ENCODE measurements around the gene PTPRN2.

PTPRN2 gene

DNA sequence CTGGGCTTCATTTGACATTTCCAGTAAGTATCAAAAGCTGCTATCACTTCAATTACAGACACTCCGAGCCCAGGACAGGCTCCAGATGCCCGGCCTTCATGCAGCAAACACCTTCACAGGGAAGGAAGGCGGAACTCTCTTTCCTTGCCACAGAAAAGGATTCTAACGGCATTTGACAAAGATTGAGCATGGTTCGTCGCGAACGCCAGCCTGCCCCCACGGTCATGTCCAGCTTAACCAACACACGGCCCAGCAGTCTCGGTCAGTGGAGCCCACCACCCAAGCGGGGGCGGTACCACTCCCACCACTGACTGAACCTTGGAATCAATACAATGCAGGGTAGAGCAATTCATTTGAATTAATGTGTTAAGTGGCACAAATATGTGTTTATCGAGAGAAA is 643.6 kb downstream of the PTPRN2 start:
- DNase-seq (ENCODE audit: low spot score) = no peak
- no peak overlapping the region for H3K18ac ChIP-seq (ENCODE audit: low read length)
- H3K23ac ChIP-seq (ENCODE audit: low read depth, low read length, poor library complexity) = peak overlapping the region; percentile 89
- H3K9ac ChIP-seq (ENCODE audit: low read depth, low read length, poor library complexity) = peak overlapping the region; percentile 13
- peaks cover 0 to 2% of the 10 kb centered on the region in 2 donors for H3K4me1 ChIP-seq (ENCODE audit: control insufficient read depth in 2 of 2, insufficient read depth in 1 of 2, low read depth in 1 of 2, low read length in 2 of 2)
- H3K14ac ChIP-seq (ENCODE audit: low read length) = no peak overlapping the region
- no peak overlapping the region for H2BK5ac ChIP-seq (ENCODE audit: low read length)
- H3K4me3 ChIP-seq (ENCODE audit: low read length in 2 of 2) = no peak overlapping the region
- WGBS, 2 donors (ENCODE audit: extremely low coverage in 2 of 2, insufficient read length in 2 of 2, insufficient replicate concordance in 1 of 2) = no CpG with 5 or more reads among the region's 14 CpGs
- no peak overlapping the region for H2BK120ac ChIP-seq (ENCODE audit: low read depth, low read length)
- peaks cover 4% of the 10 kb centered on the region for H3K79me1 ChIP-seq (ENCODE audit: low read depth, low read length)
- no peak overlapping the region for H2AFZ ChIP-seq (ENCODE audit: low read length)
- no peaks in the 10 kb centered on the region for H3K27me3 ChIP-seq (ENCODE audit: control insufficient read depth in 3 of 3, insufficient read depth in 3 of 3, low read depth in 1 of 3, low read length in 3 of 3)
- no peak overlapping the region for H3K27ac ChIP-seq (replicated peaks; ENCODE audit: low read length)
- H3K36me3 ChIP-seq (replicated peaks in 1 of 2; ENCODE audit: control insufficient read depth in 2 of 2, insufficient read depth in 2 of 2, low read length in 2 of 2) = no peaks in the 10 kb centered on the region
- H2BK15ac ChIP-seq (ENCODE audit: low read length) = no peak overlapping the region
- H3K4ac ChIP-seq (ENCODE audit: low read length) = no peak overlapping the region
- H3K4me2 ChIP-seq (ENCODE audit: insufficient read depth, low read length, poor library complexity, severe bottlenecking) = no peak overlapping the region
- H4K91ac ChIP-seq (ENCODE audit: low read depth, low read length, poor library complexity) = no peak overlapping the region
- no peak overlapping the region for H2BK12ac ChIP-seq (ENCODE audit: low read length)
- no peak overlapping the region for H2AK5ac ChIP-seq (ENCODE audit: low read depth, low read length)
- peaks cover 7 to 8% of the 10 kb centered on the region in 2 donors for H3K9me3 ChIP-seq (replicated peaks in 1 of 2; ENCODE audit: control insufficient read depth in 2 of 2, insufficient read depth in 1 of 2, low read depth in 1 of 2, low read length in 2 of 2)
- no peak overlapping the region for H4K8ac ChIP-seq (ENCODE audit: low read depth, low read length)

DNA sequence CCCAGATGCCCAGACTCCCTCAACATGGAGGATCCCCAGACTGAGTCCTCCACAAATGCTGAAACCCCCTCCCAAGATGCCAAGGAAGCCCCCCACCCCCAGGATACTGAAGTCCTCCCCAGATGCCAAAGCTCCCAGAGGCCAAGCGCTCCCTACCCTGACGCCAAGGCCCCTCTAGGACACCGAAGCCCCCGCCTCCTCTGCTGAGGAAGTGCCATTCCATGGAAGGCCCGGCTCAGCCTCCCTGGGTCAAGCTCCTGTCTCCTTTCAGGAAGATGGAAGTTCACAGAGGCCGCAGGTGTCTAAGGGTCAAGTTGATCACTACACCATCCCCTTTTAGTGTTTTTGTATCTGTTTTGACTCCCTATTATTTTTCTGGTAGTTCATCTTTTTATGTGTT is 644.1 kb downstream of the PTPRN2 start:
- peak overlapping the region; percentile 1 for H3K18ac ChIP-seq (ENCODE audit: low read length)
- H3K27ac ChIP-seq (replicated peaks; ENCODE audit: low read length) = no peak overlapping the region
- no peak overlapping the region for H2BK120ac ChIP-seq (ENCODE audit: low read depth, low read length)
- no CpG with 5 or more reads among the region's 6 CpGs for WGBS, 2 donors (ENCODE audit: extremely low coverage in 2 of 2, insufficient read length in 2 of 2, insufficient replicate concordance in 1 of 2)
- no peak overlapping the region for H4K91ac ChIP-seq (ENCODE audit: low read depth, low read length, poor library complexity)
- H3K4me1 ChIP-seq (ENCODE audit: control insufficient read depth in 2 of 2, insufficient read depth in 1 of 2, low read depth in 1 of 2, low read length in 2 of 2) = peaks cover 0 to 2% of the 10 kb centered on the region in 2 donors
- H2AFZ ChIP-seq (ENCODE audit: low read length) = peak overlapping the region; percentile 34
- DNase-seq (ENCODE audit: low spot score) = no peak
- H3K4ac ChIP-seq (ENCODE audit: low read length) = no peak overlapping the region
- H2BK12ac ChIP-seq (ENCODE audit: low read length) = no peak overlapping the region
- H2AK5ac ChIP-seq (ENCODE audit: low read depth, low read length) = no peak overlapping the region
- peaks cover 4% of the 10 kb centered on the region for H3K79me1 ChIP-seq (ENCODE audit: low read depth, low read length)
- H3K14ac ChIP-seq (ENCODE audit: low read length) = no peak overlapping the region
- H3K4me3 ChIP-seq (ENCODE audit: low read length in 2 of 2) = no peak overlapping the region
- no peaks in the 10 kb centered on the region for H3K27me3 ChIP-seq (ENCODE audit: control insufficient read depth in 3 of 3, insufficient read depth in 3 of 3, low read depth in 1 of 3, low read length in 3 of 3)
- no peak overlapping the region for H2BK15ac ChIP-seq (ENCODE audit: low read length)
- no peaks in the 10 kb centered on the region for H3K36me3 ChIP-seq (replicated peaks in 1 of 2; ENCODE audit: control insufficient read depth in 2 of 2, insufficient read depth in 2 of 2, low read length in 2 of 2)
- no peak overlapping the region for H3K4me2 ChIP-seq (ENCODE audit: insufficient read depth, low read length, poor library complexity, severe bottlenecking)
- H3K9ac ChIP-seq (ENCODE audit: low read depth, low read length, poor library complexity) = no peak overlapping the region
- H3K23ac ChIP-seq (ENCODE audit: low read depth, low read length, poor library complexity) = no peak overlapping the region
- H4K8ac ChIP-seq (ENCODE audit: low read depth, low read length) = no peak overlapping the region
- no peak overlapping the region for H2BK5ac ChIP-seq (ENCODE audit: low read length)
- peaks cover 7 to 8% of the 10 kb centered on the region in 2 donors for H3K9me3 ChIP-seq (replicated peaks in 1 of 2; ENCODE audit: control insufficient read depth in 2 of 2, insufficient read depth in 1 of 2, low read depth in 1 of 2, low read length in 2 of 2)

GRCh38 chr7:157941210-157941609 is 646.4 kb downstream of the PTPRN2 start:
- Histone ChIP-seq H2BK15ac (ENCODE audit: low read length) (no peak overlapping the region), H3K4ac (ENCODE audit: low read length) (no peak overlapping the region)
- WGBS, 2 donors (ENCODE audit: extremely low coverage in 2 of 2, insufficient read length in 2 of 2, insufficient replicate concordance in 1 of 2) = no CpG with 5 or more reads among the region's 4 CpGs

DNA sequence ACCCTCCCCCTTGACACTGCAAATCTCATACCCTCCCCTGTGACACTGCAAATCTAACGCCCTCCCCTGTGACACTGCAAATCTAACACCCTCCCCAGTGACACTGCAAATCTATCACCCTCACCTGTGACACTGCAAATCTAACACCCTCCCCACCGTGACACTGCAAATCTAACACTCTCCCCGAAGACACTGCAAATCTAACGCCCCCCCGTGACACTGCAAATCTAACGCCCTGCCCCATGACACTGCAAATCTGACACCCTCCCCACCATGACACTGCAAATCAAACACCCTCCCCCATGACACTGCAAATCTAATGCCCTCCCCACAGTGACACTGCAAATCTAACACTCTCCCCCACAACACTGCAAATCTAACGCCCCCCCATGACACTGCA is 647.1 kb downstream of the PTPRN2 start:
- Histone ChIP-seq H3K27me3 (ENCODE audit: control insufficient read depth in 3 of 3, insufficient read depth in 3 of 3, low read depth in 1 of 3, low read length in 3 of 3) (no peaks in the 10 kb centered on the region), H3K27ac (replicated peaks; ENCODE audit: low read length) (no peak overlapping the region), H3K4me1 (ENCODE audit: control insufficient read depth in 2 of 2, insufficient read depth in 1 of 2, low read depth in 1 of 2, low read length in 2 of 2) (peaks cover 0 to 2% of the 10 kb centered on the region in 2 donors), H3K18ac (ENCODE audit: low read length) (no peak overlapping the region), H3K4me2 (ENCODE audit: insufficient read depth, low read length, poor library complexity, severe bottlenecking) (no peak overlapping the region), H3K36me3 (replicated peaks in 1 of 2; ENCODE audit: control insufficient read depth in 2 of 2, insufficient read depth in 2 of 2, low read length in 2 of 2) (no peaks in the 10 kb centered on the region), H3K9ac (ENCODE audit: low read depth, low read length, poor library complexity) (no peak overlapping the region), H2AK5ac (ENCODE audit: low read depth, low read length) (no peak overlapping the region), H4K91ac (ENCODE audit: low read depth, low read length, poor library complexity) (no peak overlapping the region), H2AFZ (ENCODE audit: low read length) (no peak overlapping the region), H3K9me3 (replicated peaks in 1 of 2; ENCODE audit: control insufficient read depth in 2 of 2, insufficient read depth in 1 of 2, low read depth in 1 of 2, low read length in 2 of 2) (peaks cover 0 to 2% of the 10 kb centered on the region in 2 donors), H3K23ac (ENCODE audit: low read depth, low read length, poor library complexity) (no peak overlapping the region), H3K4me3 (ENCODE audit: low read length in 2 of 2) (no peak overlapping the region), H3K79me1 (ENCODE audit: low read depth, low read length) (peaks cover 2% of the 10 kb centered on the region), H3K4ac (ENCODE audit: low read length) (no peak overlapping the region), H2BK15ac (ENCODE audit: low read length) (no peak overlapping the region), H3K14ac (ENCODE audit: low read length) (no peak overlapping the region), H2BK12ac (ENCODE audit: low read length) (no peak overlapping the region), H2BK5ac (ENCODE audit: low read length) (no peak overlapping the region), H4K8ac (ENCODE audit: low read depth, low read length) (no peak overlapping the region), H2BK120ac (ENCODE audit: low read depth, low read length) (no peak overlapping the region)
- DNase-seq (ENCODE audit: low spot score) = no peak
- WGBS, 2 donors (ENCODE audit: extremely low coverage in 2 of 2, insufficient read length in 2 of 2, insufficient replicate concordance in 1 of 2) = no CpG with 5 or more reads among the region's 7 CpGs

More at GRCh38 chr7:157941210-157941609, 646.4 kb downstream of the PTPRN2 start:
- Histone ChIP-seq H2BK120ac (ENCODE audit: low read depth, low read length) (no peak overlapping the region), H2BK5ac (ENCODE audit: low read length) (no peak overlapping the region), H3K36me3 (replicated peaks in 1 of 2; ENCODE audit: control insufficient read depth in 2 of 2, insufficient read depth in 2 of 2, low read length in 2 of 2) (no peaks in the 10 kb centered on the region), H3K14ac (ENCODE audit: low read length) (no peak overlapping the region), H3K27me3 (ENCODE audit: control insufficient read depth in 3 of 3, insufficient read depth in 3 of 3, low read depth in 1 of 3, low read length in 3 of 3) (no peaks in the 10 kb centered on the region), H3K9me3 (replicated peaks in 1 of 2; ENCODE audit: control insufficient read depth in 2 of 2, insufficient read depth in 1 of 2, low read depth in 1 of 2, low read length in 2 of 2) (peaks cover 0 to 2% of the 10 kb centered on the region in 2 donors), H3K18ac (ENCODE audit: low read length) (no peak overlapping the region), H4K8ac (ENCODE audit: low read depth, low read length) (no peak overlapping the region), H3K27ac (replicated peaks; ENCODE audit: low read length) (no peak overlapping the region), H2AK5ac (ENCODE audit: low read depth, low read length) (no peak overlapping the region), H2AFZ (ENCODE audit: low read length) (no peak overlapping the region), H3K79me1 (ENCODE audit: low read depth, low read length) (peaks cover 2% of the 10 kb centered on the region), H3K4me2 (ENCODE audit: insufficient read depth, low read length, poor library complexity, severe bottlenecking) (no peak overlapping the region), H3K4me1 (ENCODE audit: control insufficient read depth in 2 of 2, insufficient read depth in 1 of 2, low read depth in 1 of 2, low read length in 2 of 2) (peaks cover 0 to 2% of the 10 kb centered on the region in 2 donors), H3K9ac (ENCODE audit: low read depth, low read length, poor library complexity) (no peak overlapping the region), H2BK12ac (ENCODE audit: low read length) (no peak overlapping the region), H3K23ac (ENCODE audit: low read depth, low read length, poor library complexity) (no peak overlapping the region), H3K4me3 (ENCODE audit: low read length in 2 of 2) (no peak overlapping the region), H4K91ac (ENCODE audit: low read depth, low read length, poor library complexity) (no peak overlapping the region)
- DNase-seq (ENCODE audit: low spot score) = no peak
